MM.1S (cell line): ENCODE measurements around the gene ITGB2.

Source experiments
- DNase-seq: peaks from one replicate; pipeline ENCODE4 v3.0.0-alpha.2; 2015
- H2AFZ ChIP-seq: fragments of 300-600 bp; sonication (generic); 2 replicates; pipeline ENCODE4 v1.6.0; 2016; ENCODE audit warnings: antibody characterized with exemption, low read length
- H3F3A ChIP-seq: fragments of 300-600 bp; sonication (generic); 2 replicates; pipeline ENCODE4 v1.6.1; 2016; ENCODE audit warnings: mild to moderate bottlenecking, antibody characterized with exemption, low read length, moderate library complexity, mixed read lengths; ENCODE audit not compliant: insufficient read depth
- H3K27ac ChIP-seq: fragments of 300-600 bp; sonication (generic); 2 replicates; pipeline ENCODE4 v1.5.1; 2016; ENCODE audit warnings: mild to moderate bottlenecking, low read length
- H3K27me3 ChIP-seq: fragments of 300-600 bp; sonication (generic); replicated peaks from 2 replicates; pipeline ENCODE4 v1.6.0; 2016; ENCODE audit warnings: low read length; ENCODE audit not compliant: insufficient read depth
- H3K36me3 ChIP-seq: fragments of 300-600 bp; sonication (generic); replicated peaks from 2 replicates; pipeline ENCODE4 v1.6.1; 2016; ENCODE audit warnings: mild to moderate bottlenecking, low read length, mixed read lengths; ENCODE audit not compliant: insufficient read depth
- H3K4me1 ChIP-seq: fragments of 300-600 bp; sonication (generic); 2 replicates; pipeline ENCODE4 v1.6.1; 2016; ENCODE audit warnings: low read length, mixed read lengths
- H3K4me2 ChIP-seq: fragments of 300-600 bp; sonication (generic); 2 replicates; pipeline ENCODE4 v1.6.0; 2016; ENCODE audit warnings: low read depth, low read length
- H3K4me3 ChIP-seq: fragments of 300-600 bp; sonication (generic); 2 replicates; pipeline ENCODE4 v1.5.1; 2016; ENCODE audit warnings: low read length, mixed read lengths
- H3K79me2 ChIP-seq: fragments of 300-600 bp; sonication (generic); 2 replicates; pipeline ENCODE4 v1.6.1; 2016; ENCODE audit warnings: mixed run types, low read length, mixed read lengths
- H3K9ac ChIP-seq: fragments of 300-600 bp; sonication (generic); 2 replicates; pipeline ENCODE4 v1.6.1; 2016; ENCODE audit warnings: low read length, mixed read lengths
- H3K9me2 ChIP-seq: fragments of 300-600 bp; sonication (generic); replicated peaks from 2 replicates; pipeline ENCODE4 v1.6.1; 2016; ENCODE audit warnings: mild to moderate bottlenecking, low read length, mixed read lengths; ENCODE audit not compliant: insufficient read depth
- H3K9me3 ChIP-seq: fragments of 300-600 bp; sonication (generic); replicated peaks from 2 replicates; pipeline ENCODE4 v1.6.1; 2016; ENCODE audit warnings: mild to moderate bottlenecking, low read length, mixed read lengths; ENCODE audit not compliant: insufficient read depth
- H4K20me1 ChIP-seq: fragments of 300-600 bp; sonication (generic); 2 replicates; pipeline ENCODE4 v1.6.1; 2016; ENCODE audit warnings: mild to moderate bottlenecking, low read length, moderate library complexity, mixed read lengths; ENCODE audit not compliant: insufficient read depth
- CTCF ChIP-seq: fragments of 300-600 bp; sonication (generic); IDR thresholded peaks from 2 replicates; pipeline ENCODE4 v1.5.1; 2016; ENCODE audit warnings: antibody characterized with exemption, low read length, mixed read lengths
- EZH2 ChIP-seq: fragments of 300-600 bp; sonication (generic); optimal IDR thresholded peaks from 2 replicates; pipeline ENCODE3; 2017; ENCODE audit warnings: low read depth, mild to moderate bottlenecking, antibody characterized with exemption, low read length, mixed read lengths
- EZH2phosphoT487 ChIP-seq: fragments of 300-600 bp; sonication (generic); IDR thresholded peaks from 2 replicates; pipeline ENCODE4 v1.6.1; 2018; ENCODE audit warnings: antibody characterized with exemption, low read length

ITGB2 gene

GRCh38 chr21:44842721-44843445 lies 77.8 kb downstream of the ITGB2 start:
- Histone ChIP-seq H3K27ac (no peak overlapping the region), H3F3A (no peaks in the 10 kb centered on the region)

DNA sequence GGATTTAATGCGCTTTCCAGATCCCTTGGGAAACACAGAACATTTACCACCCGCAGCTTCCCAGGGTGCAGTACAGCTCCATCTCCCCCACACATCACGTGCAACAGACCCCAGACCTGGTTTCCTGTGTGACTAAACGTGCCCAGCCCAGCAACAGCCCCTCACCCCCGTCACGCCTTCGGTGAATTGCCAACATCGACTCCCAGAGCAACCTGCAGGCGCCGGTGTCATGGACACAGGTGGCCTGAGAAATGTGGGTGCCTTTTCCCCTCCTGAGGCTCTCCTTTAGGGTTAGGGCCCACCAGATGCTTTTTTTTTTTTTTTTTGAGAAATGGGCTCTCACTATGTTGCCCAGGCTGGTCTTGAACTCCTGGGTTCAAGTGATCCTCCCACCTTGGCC lies 78.6 kb downstream of the ITGB2 start:
- no peaks in the 10 kb centered on the region for H3K9me3 ChIP-seq
- DNase-seq: no peak
- H3K27me3 ChIP-seq: peaks cover 97% of the 10 kb centered on the region
- H3K4me3 ChIP-seq: no peak overlapping the region
- H3K4me2 ChIP-seq: no peak overlapping the region
- TF ChIP-seq CTCF (no peak), EZH2 (no peak), EZH2phosphoT487 (no peak)
- no peaks in the 10 kb centered on the region for H3F3A ChIP-seq
- H3K9me2 ChIP-seq: no peaks in the 10 kb centered on the region
- no peak overlapping the region for H2AFZ ChIP-seq
- no peak overlapping the region for H3K9ac ChIP-seq
- H3K27ac ChIP-seq: no peak overlapping the region
- H4K20me1 ChIP-seq: no peaks in the 10 kb centered on the region
- no peaks in the 10 kb centered on the region for H3K79me2 ChIP-seq
- no peaks in the 10 kb centered on the region for H3K36me3 ChIP-seq
- H3K4me1 ChIP-seq: no peaks in the 10 kb centered on the region

More at GRCh38 chr21:44842721-44843445, 77.8 kb downstream of the ITGB2 start:
- no peak overlapping the region for H2AFZ ChIP-seq
- no peaks in the 10 kb centered on the region for H3K79me2 ChIP-seq
- TF ChIP-seq EZH2phosphoT487 (no peak; the same call in 1 of the 2 replicates), EZH2 (no peak), CTCF (no peak)
- H3K4me3 ChIP-seq: no peak overlapping the region
- H3K27me3 ChIP-seq: peaks cover 89% of the 10 kb centered on the region
- no peaks in the 10 kb centered on the region for H3K9me3 ChIP-seq
- no peaks in the 10 kb centered on the region for H3K4me1 ChIP-seq
- no peaks in the 10 kb centered on the region for H4K20me1 ChIP-seq
- H3K9ac ChIP-seq: no peak overlapping the region
- no peak for DNase-seq
- H3K9me2 ChIP-seq: no peaks in the 10 kb centered on the region
- no peak overlapping the region for H3K4me2 ChIP-seq
- no peaks in the 10 kb centered on the region for H3K36me3 ChIP-seq

DNA sequence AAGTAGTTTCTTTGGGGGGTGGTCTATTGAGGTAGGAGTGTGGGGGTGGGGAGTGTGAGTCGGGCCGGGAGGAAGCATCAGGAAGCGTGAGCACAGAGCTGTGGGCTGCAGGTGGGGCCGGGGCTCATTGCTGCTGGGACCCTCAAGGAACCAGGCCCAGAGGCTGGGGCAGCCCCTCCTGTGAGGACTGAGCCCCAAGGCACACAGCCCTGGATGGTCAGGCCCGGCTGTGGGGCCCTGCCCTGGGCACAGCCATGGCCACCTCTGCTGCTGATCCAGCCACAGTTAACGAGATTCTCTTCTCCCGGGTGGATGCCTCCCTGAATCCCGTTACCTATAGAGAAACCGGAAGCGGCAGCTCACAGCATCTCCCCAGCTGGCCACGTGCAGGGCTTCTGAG lies 79.9 kb downstream of the ITGB2 start:
- Histone ChIP-seq H3K9me3 (no peaks in the 10 kb centered on the region), H3K79me2 (no peaks in the 10 kb centered on the region), H3K36me3 (no peaks in the 10 kb centered on the region), H4K20me1 (no peaks in the 10 kb centered on the region), H3K4me3 (no peak overlapping the region), H3K4me1 (no peaks in the 10 kb centered on the region), H3K27me3 (peaks cover 92% of the 10 kb centered on the region), H3K4me2 (no peak overlapping the region), H3F3A (no peaks in the 10 kb centered on the region), H3K9ac (no peak overlapping the region), H3K9me2 (no peaks in the 10 kb centered on the region), H2AFZ (no peak overlapping the region), H3K27ac (no peak overlapping the region)
- no peak for DNase-seq
- TF ChIP-seq EZH2phosphoT487 (no peak), CTCF (no peak), EZH2 (no peak)
